Effector memory CD8-positive, alpha-beta T cell (primary cell): ENCODE results near the gene CALN1.

Experiments used
- ATAC-seq: fragments of 150-1000 bp; cut with Tn5 transposase; replicated peaks from 2 replicates; pipeline ENCODE4 v1.10.0; 2021; ENCODE audit warnings: mild to moderate bottlenecking, moderate library complexity
- DNase-seq, 3 experiments: peaks; one replicate each; pipeline ENCODE4 v3.0.0; 2021
- H3K27ac Mint-ChIP-seq, 2 donors: one replicate each; pipeline ENCODE4 v1.8.0; 2022; ENCODE audit warnings: mild to moderate bottlenecking in 2 of 2, mixed read lengths in 2 of 2, moderate library complexity in 2 of 2
- H3K27me3 Mint-ChIP-seq, 2 donors: one replicate each; pipeline ENCODE4 v1.8.0; 2022; ENCODE audit warnings: mixed read lengths in 2 of 2
- H3K36me3 Mint-ChIP-seq: one replicate; pipeline ENCODE4 v1.8.0; 2022; ENCODE audit warnings: mild to moderate bottlenecking, moderate library complexity, mixed read lengths; ENCODE audit not compliant: insufficient read depth
- H3K4me1 Mint-ChIP-seq, 2 donors: one replicate each; pipeline ENCODE4 v1.8.0; 2022; ENCODE audit warnings: low read depth in 2 of 2, mixed read lengths in 2 of 2
- H3K4me3 Mint-ChIP-seq, 2 donors: one replicate each; pipeline ENCODE4 v1.8.0; 2022; ENCODE audit warnings: mild to moderate bottlenecking in 2 of 2, mixed read lengths in 2 of 2, moderate library complexity in 2 of 2
- H3K9me3 Mint-ChIP-seq, 2 donors: one replicate each; pipeline ENCODE4 v1.8.0; 2022; ENCODE audit warnings: mixed read lengths in 2 of 2

Gene CALN1

DNA sequence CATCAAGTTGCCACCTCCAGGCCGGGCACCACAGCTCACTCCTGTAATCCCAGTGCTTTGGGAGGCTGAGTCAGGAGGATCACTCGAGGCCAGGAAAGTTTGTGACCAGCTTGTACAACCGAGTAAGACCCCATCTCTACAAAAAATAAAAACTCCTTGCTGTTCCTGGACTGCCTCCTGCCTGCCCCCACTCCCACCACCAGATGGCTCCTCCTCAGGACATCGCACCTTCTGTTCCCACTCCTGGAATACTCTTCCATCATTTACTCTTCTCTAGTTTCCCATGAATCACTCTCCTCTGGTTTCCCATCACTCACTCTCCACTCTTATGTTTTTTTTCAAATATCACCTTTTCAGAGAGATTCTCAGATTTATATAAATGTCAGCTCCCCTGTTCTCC lies 540.7 kb downstream of the CALN1 start:
- no peak overlapping the region for H3K27ac Mint-ChIP-seq
- no peak for DNase-seq
- no peaks in the 10 kb centered on the region for H3K27me3 Mint-ChIP-seq
- H3K36me3 Mint-ChIP-seq: no peaks in the 10 kb centered on the region
- H3K4me1 Mint-ChIP-seq: no peaks in the 10 kb centered on the region
- no peak overlapping the region for H3K4me3 Mint-ChIP-seq
- H3K9me3 Mint-ChIP-seq: peaks cover 6 to 13% of the 10 kb centered on the region in 2 donors
- no peak for ATAC-seq

DNA sequence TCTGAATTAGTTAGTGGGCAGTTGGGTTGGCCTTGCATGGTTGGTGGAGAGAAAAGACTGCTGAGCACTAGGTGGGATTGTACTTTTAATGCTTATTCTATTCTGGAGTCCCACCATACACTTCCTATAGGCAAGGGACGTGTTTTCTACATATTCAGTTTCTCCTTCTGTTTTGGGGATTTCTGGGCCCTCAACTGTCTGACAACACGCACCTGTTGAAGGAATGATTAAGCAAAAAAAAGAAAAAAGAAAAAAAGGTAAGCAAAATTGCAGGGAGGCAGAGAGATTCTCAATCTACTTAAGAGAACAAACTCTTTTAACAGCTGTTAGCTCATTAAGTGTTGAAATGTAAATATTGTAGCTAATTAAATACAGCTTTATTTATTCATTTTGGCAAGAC lies 541.3 kb downstream of the CALN1 start:
- Mint-ChIP-seq H3K4me1 (no peaks in the 10 kb centered on the region), H3K9me3 (peaks cover 6 to 12% of the 10 kb centered on the region in 2 donors), H3K4me3 (no peak overlapping the region), H3K27me3 (no peaks in the 10 kb centered on the region), H3K27ac (no peak overlapping the region), H3K36me3 (no peaks in the 10 kb centered on the region)
- ATAC-seq (no peak), DNase-seq (no peak)

DNA sequence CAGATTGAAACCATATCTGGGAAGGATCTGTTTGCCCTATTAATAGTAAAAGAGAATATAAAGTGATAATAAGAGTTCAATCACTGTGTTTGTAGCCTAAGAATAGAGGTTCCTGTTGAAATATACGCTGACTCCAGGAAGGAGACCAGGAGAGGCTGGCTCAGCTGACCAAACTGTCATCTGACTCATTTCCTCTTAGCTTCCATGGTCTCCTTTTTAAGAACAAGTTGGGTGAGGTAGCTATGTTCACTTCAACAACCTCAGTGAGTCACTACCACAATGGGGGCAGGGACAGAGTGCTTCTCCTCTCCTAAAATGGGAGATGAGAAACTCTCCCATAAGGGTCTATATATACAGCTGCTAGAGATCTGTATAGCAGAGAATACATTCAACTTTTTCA lies 543.3 kb downstream of the CALN1 start:
- no peaks in the 10 kb centered on the region for H3K27me3 Mint-ChIP-seq

DNA sequence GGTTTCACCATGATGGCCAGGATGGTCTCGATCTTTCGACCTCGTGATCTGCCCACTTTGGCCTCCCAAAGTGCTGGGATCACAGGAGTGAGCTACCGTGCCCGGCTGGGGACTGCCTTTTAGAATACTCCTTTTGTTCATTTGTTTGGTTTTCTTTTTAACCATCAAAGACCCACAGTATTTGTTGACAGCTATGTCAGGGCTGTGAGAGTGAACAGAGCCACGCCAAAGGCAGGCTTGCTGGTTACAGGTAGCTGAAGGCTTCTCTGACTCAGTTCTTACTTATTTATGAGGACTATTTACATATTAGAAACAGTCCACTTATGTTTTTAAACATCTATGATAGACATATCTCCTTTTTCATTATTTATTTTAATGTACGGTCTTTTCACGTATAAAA lies 544.5 kb downstream of the CALN1 start:
- Mint-ChIP-seq H3K4me1 (no peaks in the 10 kb centered on the region), H3K9me3 (peaks cover 7 to 12% of the 10 kb centered on the region in 2 donors), H3K27me3 (no peaks in the 10 kb centered on the region), H3K27ac (no peak overlapping the region), H3K4me3 (no peak overlapping the region), H3K36me3 (no peaks in the 10 kb centered on the region)
- no peak for ATAC-seq
- no peak for DNase-seq

More for the DNA sequence above, 543.3 kb downstream of the CALN1 start:
- Mint-ChIP-seq H3K27ac (no peak overlapping the region), H3K4me1 (no peaks in the 10 kb centered on the region), H3K9me3 (peaks cover 6 to 12% of the 10 kb centered on the region in 2 donors), H3K4me3 (no peak overlapping the region), H3K36me3 (no peaks in the 10 kb centered on the region)
- DNase-seq: no peak
- no peak for ATAC-seq

DNA sequence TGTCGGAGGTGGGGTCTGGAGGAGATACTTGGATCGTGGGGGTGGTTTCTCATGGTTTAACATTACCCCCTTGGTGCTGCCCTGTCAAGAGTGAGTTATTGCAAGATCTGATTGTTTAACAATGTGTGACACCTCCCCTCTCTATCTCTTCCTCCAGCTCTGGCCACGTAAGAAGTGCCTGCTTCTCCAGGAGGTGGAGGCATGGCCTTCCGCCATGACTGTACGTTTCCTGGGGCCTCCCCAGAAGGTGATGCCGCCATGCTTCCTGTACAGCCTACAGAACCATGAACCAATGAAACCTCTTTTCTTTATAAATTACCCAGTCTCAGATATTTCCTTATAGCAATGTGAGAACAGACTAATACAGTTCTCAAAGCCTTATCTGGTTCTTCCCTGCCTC lies 547.0 kb downstream of the CALN1 start:
- Mint-ChIP-seq H3K4me1 (no peaks in the 10 kb centered on the region), H3K27me3 (no peaks in the 10 kb centered on the region), H3K27ac (no peak overlapping the region), H3K36me3 (no peaks in the 10 kb centered on the region), H3K4me3 (no peak overlapping the region), H3K9me3 (peaks cover 0 to 6% of the 10 kb centered on the region in 2 donors)
- ATAC-seq (no peak), DNase-seq (no peak)

DNA sequence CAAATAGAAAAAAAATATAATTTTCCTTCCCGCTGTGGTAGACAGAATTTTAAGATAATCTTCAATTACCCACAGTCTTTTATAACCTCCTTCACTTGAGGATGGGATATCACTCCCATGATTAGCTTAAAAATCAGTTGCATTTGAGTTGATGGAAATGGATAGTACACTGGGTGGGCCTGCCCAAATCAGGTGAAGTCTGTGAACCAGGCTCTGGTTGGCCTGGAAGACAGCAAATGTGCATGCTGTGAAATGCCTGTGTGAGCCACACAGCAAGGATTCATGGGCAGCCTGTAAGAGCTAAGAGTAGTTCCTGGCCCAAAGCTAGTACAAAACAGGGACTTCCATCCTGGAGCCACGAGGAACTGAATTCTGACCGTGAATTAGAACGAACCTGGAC lies 548.0 kb downstream of the CALN1 start:
- ATAC-seq: no peak
- Mint-ChIP-seq H3K27ac (no peak overlapping the region), H3K27me3 (no peaks in the 10 kb centered on the region), H3K4me3 (no peak overlapping the region), H3K4me1 (no peaks in the 10 kb centered on the region), H3K36me3 (no peaks in the 10 kb centered on the region), H3K9me3 (peaks cover 0 to 6% of the 10 kb centered on the region in 2 donors)
- no peak for DNase-seq

DNA sequence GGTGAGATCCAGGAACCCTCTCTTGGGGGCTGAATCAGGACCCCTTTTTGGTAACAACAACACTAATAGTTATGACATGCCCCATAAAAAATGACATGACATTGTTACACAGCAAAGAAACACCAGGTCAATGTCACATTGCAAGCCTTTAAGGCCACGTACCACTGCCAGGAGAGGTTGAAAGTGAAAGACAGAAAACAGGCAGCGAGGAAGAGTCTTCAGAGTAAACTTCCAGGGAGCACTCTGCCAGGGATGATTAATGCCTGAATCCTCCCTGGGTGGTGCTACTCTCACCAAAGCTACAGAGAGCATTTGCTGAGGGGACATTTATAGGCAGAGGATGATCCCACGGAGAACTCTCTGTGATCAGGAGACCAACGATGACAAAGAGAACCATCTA lies 551.6 kb downstream of the CALN1 start:
- H3K36me3 Mint-ChIP-seq: no peaks in the 10 kb centered on the region
- no peak overlapping the region for H3K27ac Mint-ChIP-seq
- H3K9me3 Mint-ChIP-seq: peaks cover 0 to 8% of the 10 kb centered on the region in 2 donors
- H3K27me3 Mint-ChIP-seq: no peaks in the 10 kb centered on the region
- no peak overlapping the region for H3K4me3 Mint-ChIP-seq
- no peak for DNase-seq
- no peak for ATAC-seq
- no peaks in the 10 kb centered on the region for H3K4me1 Mint-ChIP-seq

DNA sequence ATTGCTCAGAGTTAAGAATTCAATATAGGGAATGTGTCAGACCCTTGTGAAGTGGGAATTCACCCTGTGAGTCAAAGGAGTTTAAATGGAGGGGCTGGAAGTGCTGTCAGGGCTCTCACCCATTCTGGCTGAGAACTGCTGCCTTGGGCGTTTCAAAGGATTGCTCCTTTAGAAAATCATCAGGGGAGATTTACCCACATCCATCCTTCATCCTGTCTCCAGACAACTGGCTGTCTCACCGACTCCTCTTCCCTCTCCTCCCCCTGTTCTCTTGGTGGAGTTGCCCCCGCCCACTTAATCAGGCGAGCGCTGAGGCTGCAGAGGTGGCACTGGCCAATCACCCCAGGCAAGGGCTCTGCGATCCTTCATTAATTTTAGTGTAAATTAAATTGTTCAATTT lies 554.8 kb downstream of the CALN1 start:
- Mint-ChIP-seq H3K27me3 (no peaks in the 10 kb centered on the region), H3K27ac (no peak overlapping the region), H3K4me3 (no peak overlapping the region), H3K36me3 (no peaks in the 10 kb centered on the region), H3K4me1 (no peaks in the 10 kb centered on the region), H3K9me3 (peaks cover 0 to 5% of the 10 kb centered on the region in 2 donors)
- DNase-seq (no peak), ATAC-seq (no peak)

DNA sequence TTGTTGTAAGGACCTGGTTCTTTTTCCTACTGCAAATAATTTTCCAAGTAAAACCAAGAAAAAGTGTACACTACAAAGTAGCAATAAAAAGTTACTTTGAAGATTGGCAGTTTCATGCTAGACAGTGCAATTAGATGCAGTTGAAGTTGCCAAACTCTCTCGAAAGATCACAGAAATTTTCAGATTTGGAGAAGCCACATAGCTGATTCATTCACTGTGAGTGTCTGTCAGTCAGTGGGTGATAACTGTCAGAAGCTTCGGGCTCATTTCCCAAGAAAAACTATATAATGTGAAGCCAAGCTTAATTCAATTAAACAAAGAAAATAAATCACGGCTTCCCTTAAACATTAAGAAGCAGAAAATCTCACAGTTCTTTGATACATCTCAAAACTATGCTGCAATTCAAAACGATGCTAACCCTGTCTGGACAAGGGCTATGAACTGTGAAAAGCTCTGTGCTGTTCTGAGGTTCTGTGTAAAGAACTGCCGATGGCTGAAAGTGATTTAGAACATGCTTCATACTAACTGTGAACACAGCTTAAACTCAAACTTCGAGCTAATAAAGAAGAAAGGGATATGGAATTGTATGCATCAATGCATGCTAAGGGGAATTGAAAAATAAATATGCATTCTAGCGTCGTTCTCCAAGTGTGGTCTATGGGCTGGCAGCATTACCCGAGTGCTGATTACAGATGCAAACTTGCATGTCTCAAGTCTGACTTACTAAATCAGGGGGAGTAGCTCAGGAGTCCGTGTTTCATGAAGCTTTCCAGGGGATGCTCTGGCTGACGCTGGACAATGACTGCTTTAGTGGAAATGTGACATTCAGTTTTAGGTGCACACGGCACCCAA lies 557.4 kb downstream of the CALN1 start:
- Mint-ChIP-seq H3K4me3 (no peak overlapping the region), H3K4me1 (no peaks in the 10 kb centered on the region), H3K36me3 (no peaks in the 10 kb centered on the region), H3K9me3 (peaks cover 0 to 4% of the 10 kb centered on the region in 2 donors), H3K27ac (no peak overlapping the region), H3K27me3 (no peaks in the 10 kb centered on the region)
- ATAC-seq (no peak), DNase-seq (no peak)

DNA sequence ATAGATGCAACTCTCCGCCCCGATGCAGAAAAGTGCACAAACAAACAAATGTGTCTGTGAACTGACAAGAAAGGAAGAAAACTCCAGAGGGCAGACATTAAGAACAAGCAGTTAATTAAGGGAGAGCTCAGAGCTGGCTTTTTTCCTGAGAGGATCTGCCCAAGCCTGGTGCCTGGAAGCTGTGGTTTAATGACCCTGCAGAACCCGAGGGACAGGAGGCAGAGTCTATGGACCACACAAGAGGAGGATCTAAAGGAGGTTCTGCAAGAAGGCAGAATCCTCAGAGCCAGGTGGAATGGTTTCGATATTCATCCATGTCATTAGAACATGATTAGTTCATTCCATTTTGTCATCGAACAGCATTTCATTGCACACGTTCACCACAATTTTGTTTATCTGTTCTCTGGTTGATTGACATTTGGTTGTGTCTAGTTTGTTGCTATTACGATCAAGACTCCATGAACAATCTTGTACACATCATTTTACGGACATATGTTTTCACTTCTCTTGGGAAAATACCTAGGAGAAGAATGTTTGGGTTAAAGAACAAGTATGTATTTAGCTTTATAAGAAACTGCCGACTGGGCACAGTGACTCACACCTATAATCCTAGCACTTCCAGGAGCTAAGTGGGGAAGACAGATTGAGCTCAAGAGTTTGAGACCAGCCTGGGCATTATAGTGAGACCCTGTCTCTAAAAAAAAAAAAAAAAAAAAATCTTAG lies 560.2 kb downstream of the CALN1 start:
- Mint-ChIP-seq H3K27me3 (no peaks in the 10 kb centered on the region), H3K4me1 (no peaks in the 10 kb centered on the region), H3K9me3 (peaks cover 0 to 2% of the 10 kb centered on the region in 2 donors), H3K4me3 (no peak overlapping the region), H3K36me3 (no peaks in the 10 kb centered on the region), H3K27ac (no peak overlapping the region)
- ATAC-seq (no peak), DNase-seq (no peak)

DNA sequence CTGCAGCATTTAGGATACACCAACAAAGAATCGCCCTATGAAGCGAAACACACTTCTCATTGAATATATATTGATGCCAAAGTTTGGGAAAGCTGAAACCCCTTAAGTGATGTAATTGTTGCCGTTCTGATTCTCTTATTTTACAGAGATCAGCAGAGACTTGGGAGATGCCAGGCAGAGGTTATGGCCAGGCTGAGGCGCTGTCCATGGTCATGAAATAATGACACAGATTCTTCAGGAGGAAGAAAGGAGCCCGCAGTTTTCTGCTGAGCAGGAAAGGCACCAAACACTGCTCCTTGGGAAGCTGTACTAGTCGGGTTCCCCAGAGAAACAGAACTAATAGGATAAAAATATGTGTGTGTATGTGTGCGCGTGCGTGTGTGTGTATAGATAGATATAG lies 566.0 kb downstream of the CALN1 start:
- Mint-ChIP-seq H3K9me3 (peaks cover 7 to 9% of the 10 kb centered on the region in 2 donors), H3K27ac (no peak overlapping the region), H3K4me1 (no peaks in the 10 kb centered on the region), H3K27me3 (no peaks in the 10 kb centered on the region), H3K36me3 (no peaks in the 10 kb centered on the region), H3K4me3 (no peak overlapping the region)
- ATAC-seq: no peak
- no peak for DNase-seq

DNA sequence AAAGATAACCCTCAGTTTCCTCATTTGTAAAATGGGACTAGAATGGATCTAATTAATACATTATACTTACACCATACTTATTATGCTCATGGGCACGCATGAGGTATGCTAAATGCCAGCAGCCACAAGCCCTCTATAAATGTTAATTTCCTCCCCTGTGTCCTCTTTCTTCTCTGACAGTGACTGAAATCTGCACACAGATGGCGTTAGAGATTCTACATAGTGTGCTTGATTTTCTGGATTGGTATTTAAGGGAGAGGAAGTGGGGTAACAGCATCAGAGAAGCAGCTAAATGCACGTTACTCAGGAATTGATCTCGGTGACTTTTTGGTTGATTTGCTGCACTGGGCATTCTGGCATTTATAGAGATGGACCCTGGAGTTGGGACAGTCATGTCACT lies 568.5 kb downstream of the CALN1 start:
- H3K4me1 Mint-ChIP-seq: no peaks in the 10 kb centered on the region
- DNase-seq (no peak), ATAC-seq (no peak)
- H3K9me3 Mint-ChIP-seq: peaks cover 7 to 9% of the 10 kb centered on the region in 2 donors
- no peak overlapping the region for H3K27ac Mint-ChIP-seq
- no peaks in the 10 kb centered on the region for H3K27me3 Mint-ChIP-seq
- H3K4me3 Mint-ChIP-seq: no peak overlapping the region
- H3K36me3 Mint-ChIP-seq: no peaks in the 10 kb centered on the region

DNA sequence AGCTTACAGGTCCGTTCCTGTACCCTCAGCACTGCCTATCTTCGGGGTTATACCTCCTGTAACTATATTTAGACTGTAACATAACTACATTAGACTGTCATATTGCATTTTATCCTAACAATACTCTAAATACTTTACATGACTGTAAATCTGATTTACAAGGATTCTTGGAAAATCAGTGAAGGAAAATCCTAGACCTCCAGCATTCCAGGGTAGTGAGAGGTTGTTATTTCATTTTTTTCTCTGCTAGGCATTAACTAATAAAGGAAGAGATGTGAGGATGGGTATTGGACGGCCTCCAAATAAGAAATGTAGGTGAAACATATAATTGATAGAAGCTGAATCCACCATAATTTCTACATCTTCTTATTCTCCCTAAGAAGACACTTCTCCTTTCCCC lies 569.4 kb downstream of the CALN1 start:
- Mint-ChIP-seq H3K27ac (no peak overlapping the region), H3K9me3 (peaks cover 7 to 9% of the 10 kb centered on the region in 2 donors), H3K4me3 (no peak overlapping the region), H3K36me3 (no peaks in the 10 kb centered on the region), H3K27me3 (no peaks in the 10 kb centered on the region), H3K4me1 (no peaks in the 10 kb centered on the region)
- no peak for DNase-seq
- ATAC-seq: no peak

DNA sequence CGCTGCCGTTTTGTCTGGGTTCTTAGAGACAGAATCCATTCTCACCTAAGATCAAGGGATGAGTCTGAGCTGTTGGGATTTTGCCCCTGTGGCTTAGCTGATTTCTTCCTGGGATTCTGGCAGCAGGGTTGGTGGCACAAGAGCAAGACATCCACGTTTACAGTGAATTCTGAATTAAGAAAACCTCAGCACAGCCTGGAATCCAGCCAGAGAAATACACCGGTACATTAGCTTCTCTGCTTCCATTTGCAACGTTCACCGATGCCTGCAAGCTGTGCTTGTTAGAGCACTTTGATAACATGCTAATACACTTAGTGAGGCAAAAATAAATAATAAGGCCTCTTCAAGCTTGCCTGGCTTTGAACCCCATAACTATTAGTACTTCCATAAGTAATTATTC lies 569.8 kb downstream of the CALN1 start:
- ATAC-seq: no peak
- H3K4me1 Mint-ChIP-seq: no peaks in the 10 kb centered on the region

More for the DNA sequence above, 569.8 kb downstream of the CALN1 start:
- no peaks in the 10 kb centered on the region for H3K36me3 Mint-ChIP-seq
- peaks cover 7 to 9% of the 10 kb centered on the region in 2 donors for H3K9me3 Mint-ChIP-seq
- H3K27ac Mint-ChIP-seq: no peak overlapping the region
- no peak overlapping the region for H3K4me3 Mint-ChIP-seq
- DNase-seq: no peak
- H3K27me3 Mint-ChIP-seq: no peaks in the 10 kb centered on the region
